Ishikawa (cell line): ENCODE measurements around the gene UFM1.

Experiments used
- FOXM1 ChIP-seq: IDR thresholded peaks from 2 replicates; pipeline ENCODE4 v1.6.1; 2012; ENCODE audit warnings: low read depth, borderline replicate concordance
- RAD21 ChIP-seq: IDR thresholded peaks from 2 replicates; pipeline ENCODE4 v1.6.1; 2012; ENCODE audit warnings: low read depth
- TAF1 ChIP-seq: IDR thresholded peaks from 2 replicates; pipeline ENCODE4 v1.6.1; 2012; ENCODE audit warnings: low read depth, mild to moderate bottlenecking
- YY1 ChIP-seq: IDR thresholded peaks from 2 replicates; pipeline ENCODE4 v1.6.1; 2012; ENCODE audit warnings: low read depth
- TF ChIP-seq, protein P1 (sequence below): IDR thresholded peaks from 2 replicates; pipeline ENCODE4 v1.6.1; 2012; ENCODE audit warnings: low read depth, mild to moderate bottlenecking
- TF ChIP-seq, protein P2 (sequence below): IDR thresholded peaks from 2 replicates; pipeline ENCODE4 v1.6.1; 2012

DNA sequence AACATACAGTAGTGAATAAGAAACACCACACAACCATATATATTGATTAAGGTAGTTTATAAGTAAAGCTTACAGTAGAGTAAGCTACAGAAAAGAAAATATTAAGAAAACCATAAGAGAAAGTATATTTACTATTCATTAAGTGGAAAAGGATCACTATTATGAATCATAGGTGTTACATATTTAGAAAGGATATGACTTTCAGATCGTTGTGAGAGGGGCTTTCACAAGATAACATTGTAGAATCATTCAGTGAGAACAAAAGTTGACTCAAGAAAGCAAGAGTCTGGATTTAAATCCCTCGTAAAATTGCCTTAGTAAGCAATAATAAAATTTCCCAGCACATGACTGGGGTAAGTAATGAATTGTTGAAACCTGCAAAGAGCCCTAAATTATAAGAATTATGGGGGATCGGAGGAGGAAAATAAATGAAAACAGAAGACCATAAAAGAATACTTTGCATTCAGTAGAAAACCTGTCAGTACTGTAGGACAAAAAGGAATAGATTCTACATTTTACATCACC lies 6.0 kb downstream of the UFM1 start:
- TF ChIP-seq, protein P1, sequence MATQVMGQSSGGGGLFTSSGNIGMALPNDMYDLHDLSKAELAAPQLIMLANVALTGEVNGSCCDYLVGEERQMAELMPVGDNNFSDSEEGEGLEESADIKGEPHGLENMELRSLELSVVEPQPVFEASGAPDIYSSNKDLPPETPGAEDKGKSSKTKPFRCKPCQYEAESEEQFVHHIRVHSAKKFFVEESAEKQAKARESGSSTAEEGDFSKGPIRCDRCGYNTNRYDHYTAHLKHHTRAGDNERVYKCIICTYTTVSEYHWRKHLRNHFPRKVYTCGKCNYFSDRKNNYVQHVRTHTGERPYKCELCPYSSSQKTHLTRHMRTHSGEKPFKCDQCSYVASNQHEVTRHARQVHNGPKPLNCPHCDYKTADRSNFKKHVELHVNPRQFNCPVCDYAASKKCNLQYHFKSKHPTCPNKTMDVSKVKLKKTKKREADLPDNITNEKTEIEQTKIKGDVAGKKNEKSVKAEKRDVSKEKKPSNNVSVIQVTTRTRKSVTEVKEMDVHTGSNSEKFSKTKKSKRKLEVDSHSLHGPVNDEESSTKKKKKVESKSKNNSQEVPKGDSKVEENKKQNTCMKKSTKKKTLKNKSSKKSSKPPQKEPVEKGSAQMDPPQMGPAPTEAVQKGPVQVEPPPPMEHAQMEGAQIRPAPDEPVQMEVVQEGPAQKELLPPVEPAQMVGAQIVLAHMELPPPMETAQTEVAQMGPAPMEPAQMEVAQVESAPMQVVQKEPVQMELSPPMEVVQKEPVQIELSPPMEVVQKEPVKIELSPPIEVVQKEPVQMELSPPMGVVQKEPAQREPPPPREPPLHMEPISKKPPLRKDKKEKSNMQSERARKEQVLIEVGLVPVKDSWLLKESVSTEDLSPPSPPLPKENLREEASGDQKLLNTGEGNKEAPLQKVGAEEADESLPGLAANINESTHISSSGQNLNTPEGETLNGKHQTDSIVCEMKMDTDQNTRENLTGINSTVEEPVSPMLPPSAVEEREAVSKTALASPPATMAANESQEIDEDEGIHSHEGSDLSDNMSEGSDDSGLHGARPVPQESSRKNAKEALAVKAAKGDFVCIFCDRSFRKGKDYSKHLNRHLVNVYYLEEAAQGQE: no peak
- no peak for TF ChIP-seq RAD21
- TF ChIP-seq, protein P2, sequence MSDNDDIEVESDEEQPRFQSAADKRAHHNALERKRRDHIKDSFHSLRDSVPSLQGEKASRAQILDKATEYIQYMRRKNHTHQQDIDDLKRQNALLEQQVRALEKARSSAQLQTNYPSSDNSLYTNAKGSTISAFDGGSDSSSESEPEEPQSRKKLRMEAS: no peak
- no peak for TF ChIP-seq TAF1
- no peak for TF ChIP-seq YY1
- TF ChIP-seq FOXM1: no peak
